GM23338 (cell line): Measurements from ENCODE around the gene ZNF621.

Experiments
- CREB1 ChIP-seq: fragments of 250-450 bp; sonication (Bioruptor Pico); IDR thresholded peaks from 2 replicates; pipeline ENCODE4 v1.5.0; 2020; ENCODE audit warnings: low read depth, mild to moderate bottlenecking, moderate library complexity
- CTCF ChIP-seq, 2 experiments: fragments of 200-600 bp in 1 of 2; sonication (generic) in 1 of 2; conservative IDR thresholded peaks; 2 replicates each; pipeline versions ENCODE4 v1.5.1 to v1.6.1; 2016 to 2017; ENCODE audit warnings: antibody characterized with exemption in 2 of 2, low read depth in 2 of 2, mild to moderate bottlenecking in 2 of 2, moderate library complexity in 1 of 2
- EZH2 ChIP-seq: fragments of 200-600 bp; sonication (generic); IDR thresholded peaks from one replicate; pipeline ENCODE4 v1.8.0; 2017; ENCODE audit warnings: antibody characterized with exemption, mild to moderate bottlenecking, low read depth; ENCODE audit not compliant: unreplicated experiment
- EZH2phosphoT487 ChIP-seq: fragments of 200-600 bp; sonication (generic); IDR thresholded peaks from one replicate; pipeline ENCODE4 v1.8.1; 2018; ENCODE audit warnings: antibody characterized with exemption; ENCODE audit not compliant: unreplicated experiment
- JUNB ChIP-seq: IDR thresholded peaks from one replicate; pipeline ENCODE4 v1.6.1; 2016; ENCODE audit warnings: antibody characterized with exemption; ENCODE audit not compliant: unreplicated experiment
- NANOG ChIP-seq: IDR thresholded peaks from 2 replicates; pipeline ENCODE4 v1.6.1; 2016; ENCODE audit warnings: antibody characterized with exemption, borderline replicate concordance
- POLR2AphosphoS5 ChIP-seq: IDR thresholded peaks from 2 replicates; pipeline ENCODE4 v1.6.1; 2016; ENCODE audit warnings: antibody characterized with exemption, low read depth
- REST ChIP-seq: IDR thresholded peaks from one replicate; pipeline ENCODE4 v1.6.1; 2018; ENCODE audit warnings: antibody characterized with exemption; ENCODE audit not compliant: unreplicated experiment
- STAT1 ChIP-seq: IDR thresholded peaks from one replicate; pipeline ENCODE4 v1.6.1; 2016; ENCODE audit warnings: antibody characterized with exemption; ENCODE audit not compliant: unreplicated experiment
- ZNF114 ChIP-seq: fragments of 250-450 bp; sonication (Bioruptor Pico); IDR thresholded peaks from 2 replicates; pipeline ENCODE4 v1.5.0; 2020; ENCODE audit warnings: mild to moderate bottlenecking, moderate library complexity
- ZNF331 ChIP-seq: fragments of 250-450 bp; sonication (Bioruptor Pico); IDR thresholded peaks from 2 replicates; pipeline ENCODE4 v1.5.0; 2020; ENCODE audit warnings: low read depth, mild to moderate bottlenecking, moderate library complexity
- TF ChIP-seq, protein P1 (sequence below): IDR thresholded peaks from 2 replicates; pipeline ENCODE4 v1.6.1; 2016; ENCODE audit warnings: antibody characterized with exemption

DNA sequence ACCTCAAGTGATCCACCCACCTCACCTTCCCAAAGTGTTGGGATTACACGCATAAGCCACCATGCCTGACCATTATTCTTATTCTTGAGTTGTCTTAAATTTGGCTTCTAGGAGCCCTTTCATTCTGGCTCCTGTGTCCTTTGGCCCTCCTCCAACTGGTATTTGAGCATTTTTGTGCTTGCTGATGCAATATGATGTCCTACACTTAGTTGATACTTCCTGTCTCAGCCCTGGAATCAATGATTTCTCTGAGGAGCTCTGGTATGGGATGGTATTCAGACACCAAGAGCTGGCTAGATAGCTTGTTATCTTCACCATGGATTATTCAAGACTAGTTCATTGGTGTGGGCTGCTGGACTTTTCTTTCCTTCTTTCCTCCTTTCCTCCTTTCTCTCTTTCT, 25.4 kb downstream of the ZNF621 start:
- TF ChIP-seq POLR2AphosphoS5 (no peak), CTCF (conservative IDR thresholded peaks at IDR 0.05; ENCODE audit: low read depth in 2 of 2) (no peak), EZH2phosphoT487 (no peak), EZH2 (no peak), REST (no peak), CREB1 (CRISPR knock-in tag) (no peak), ZNF114 (CRISPR knock-in tag) (no peak), STAT1 (no peak), JUNB (no peak), NANOG (no peak), ZNF331 (CRISPR knock-in tag) (no peak)
- TF ChIP-seq, protein P1, sequence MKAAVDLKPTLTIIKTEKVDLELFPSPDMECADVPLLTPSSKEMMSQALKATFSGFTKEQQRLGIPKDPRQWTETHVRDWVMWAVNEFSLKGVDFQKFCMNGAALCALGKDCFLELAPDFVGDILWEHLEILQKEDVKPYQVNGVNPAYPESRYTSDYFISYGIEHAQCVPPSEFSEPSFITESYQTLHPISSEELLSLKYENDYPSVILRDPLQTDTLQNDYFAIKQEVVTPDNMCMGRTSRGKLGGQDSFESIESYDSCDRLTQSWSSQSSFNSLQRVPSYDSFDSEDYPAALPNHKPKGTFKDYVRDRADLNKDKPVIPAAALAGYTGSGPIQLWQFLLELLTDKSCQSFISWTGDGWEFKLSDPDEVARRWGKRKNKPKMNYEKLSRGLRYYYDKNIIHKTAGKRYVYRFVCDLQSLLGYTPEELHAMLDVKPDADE, result no peak
